OCI-LY3 (cell line): ENCODE measurements around the gene POLK.

Experiments
- H2AFZ ChIP-seq: fragments of 200-600, 300-600 bp; shearing (Covaris generic); 2 replicates; pipeline ENCODE4 v1.6.0; 2014; ENCODE audit warnings: antibody characterized with exemption, low read depth, low read length
- H3K27ac ChIP-seq: fragments of 200-600, 300-600 bp; sonication (generic); 2 replicates; pipeline ENCODE4 v1.5.1; 2014; ENCODE audit warnings: mild to moderate bottlenecking, low read length, moderate library complexity, mixed read lengths
- H3K27me3 ChIP-seq: fragments of 200-600, 300-600 bp; sonication (generic); 2 replicates; pipeline ENCODE4 v1.6.1; 2014; ENCODE audit warnings: low read depth, low read length, mixed read lengths
- H3K36me3 ChIP-seq: fragments of 200-600, 300-600 bp; sonication (generic); replicated peaks from 2 replicates; pipeline ENCODE3; 2014; ENCODE audit warnings: low read depth, low read length, mixed read lengths
- H3K4me1 ChIP-seq: fragments of 300-600, 200-600 bp; sonication (generic); 2 replicates; pipeline ENCODE4 v1.6.1; 2014; ENCODE audit warnings: low read length, mixed read lengths
- H3K4me2 ChIP-seq: fragments of 200-600, 300-600 bp; sonication (generic); 2 replicates; pipeline ENCODE4 v1.6.1; 2014; ENCODE audit warnings: low read length, mixed read lengths
- H3K4me3 ChIP-seq: fragments of 300-600, 200-600 bp; sonication (generic); 2 replicates; pipeline ENCODE4 v1.5.1; 2014; ENCODE audit warnings: antibody characterized with exemption, mild to moderate bottlenecking, low read length, moderate library complexity
- H3K79me2 ChIP-seq: fragments of 300-600, 200-600 bp; shearing (Covaris generic); 2 replicates; pipeline ENCODE4 v1.6.1; 2014; ENCODE audit warnings: mild to moderate bottlenecking, low read length, mixed read lengths
- H3K9ac ChIP-seq: fragments of 300-600, 200-600 bp; shearing (Covaris generic); 2 replicates; pipeline ENCODE4 v1.6.0; 2014; ENCODE audit warnings: mild to moderate bottlenecking, low read length, moderate library complexity
- H3K9me3 ChIP-seq: fragments of 200-600, 300-600 bp; shearing (Covaris generic); 2 replicates; pipeline ENCODE4 v1.6.1; 2014; ENCODE audit warnings: low read length, mixed read lengths; ENCODE audit not compliant: insufficient read depth
- H4K20me1 ChIP-seq: fragments of 200-600, 300-600 bp; sonication (generic); 2 replicates; pipeline ENCODE4 v1.6.1; 2016; ENCODE audit warnings: low read length, mixed read lengths; ENCODE audit not compliant: insufficient read depth
- CTCF ChIP-seq: fragments of 200-600, 300-600 bp; sonication (generic); IDR thresholded peaks from 2 replicates; pipeline ENCODE4 v1.5.1; 2014; ENCODE audit warnings: antibody characterized with exemption, low read length, low read depth
- EZH2phosphoT487 ChIP-seq: fragments of 200-600 bp; shearing (Covaris generic); IDR thresholded peaks from 2 replicates; pipeline ENCODE4 v1.6.1; 2018; ENCODE audit warnings: antibody characterized with exemption, mixed run types, low read depth

Gene POLK

GRCh38 chr5:75521195-75521594, 9.5 kb downstream of the POLK start:
- Histone ChIP-seq H3K36me3 (peaks cover 46% of the 10 kb centered on the region), H3K4me2 (no peak overlapping the region), H3K27me3 (no peaks in the 10 kb centered on the region), H4K20me1 (peaks cover 4% of the 10 kb centered on the region; the same call in 1 of the 2 replicates), H3K27ac (no peak overlapping the region), H3K9ac (no peak overlapping the region), H3K9me3 (peaks cover 25% of the 10 kb centered on the region; the same call in 1 of the 2 replicates), H2AFZ (no peak overlapping the region), H3K79me2 (peaks cover 83% of the 10 kb centered on the region), H3K4me1 (peaks cover 27% of the 10 kb centered on the region), H3K4me3 (no peak overlapping the region)
- TF ChIP-seq EZH2phosphoT487 (no peak), CTCF (no peak)

GRCh38 chr5:75522025-75522424, 10.3 kb downstream of the POLK start:
- peaks cover 4% of the 10 kb centered on the region; the same call in 1 of the 2 replicates for H4K20me1 ChIP-seq
- H3K4me1 ChIP-seq: peaks cover 35% of the 10 kb centered on the region
- H3K4me3 ChIP-seq: no peak overlapping the region
- H3K79me2 ChIP-seq: peaks cover 80% of the 10 kb centered on the region
- peaks cover 25% of the 10 kb centered on the region; the same call in 1 of the 2 replicates for H3K9me3 ChIP-seq
- H3K27me3 ChIP-seq: no peaks in the 10 kb centered on the region
- TF ChIP-seq CTCF (no peak), EZH2phosphoT487 (no peak)
- H3K36me3 ChIP-seq: peaks cover 46% of the 10 kb centered on the region
- H2AFZ ChIP-seq: no peak overlapping the region
- no peak overlapping the region for H3K9ac ChIP-seq
- no peak overlapping the region for H3K4me2 ChIP-seq
- H3K27ac ChIP-seq: no peak overlapping the region

- Histone ChIP-seq H3K79me2 (peaks cover 80% of the 10 kb centered on the region), H3K27me3 (no peaks in the 10 kb centered on the region), H3K4me2 (no peak overlapping the region)
Observed at GRCh38 chr5:75522542-75522941, 10.9 kb downstream of the POLK start.

GRCh38 chr5:75523275-75523674, 11.6 kb downstream of the POLK start:
- no peak for TF ChIP-seq CTCF
- TF ChIP-seq EZH2phosphoT487: no peak
- Histone ChIP-seq H3K4me3 (peak overlapping the region; percentile 51), H3K4me2 (peak overlapping the region; percentile 69), H3K79me2 (peaks cover 73% of the 10 kb centered on the region), H3K4me1 (peaks cover 37% of the 10 kb centered on the region), H4K20me1 (peaks cover 4% of the 10 kb centered on the region; the same call in 1 of the 2 replicates), H3K9me3 (peaks cover 25% of the 10 kb centered on the region; the same call in 1 of the 2 replicates), H3K9ac (no peak overlapping the region), H3K27ac (peak overlapping the region; percentile 90), H3K36me3 (peaks cover 42% of the 10 kb centered on the region), H2AFZ (no peak overlapping the region), H3K27me3 (no peaks in the 10 kb centered on the region)

More at GRCh38 chr5:75522542-75522941, 10.9 kb downstream of the POLK start:
- peaks cover 37% of the 10 kb centered on the region for H3K4me1 ChIP-seq
- H4K20me1 ChIP-seq: peaks cover 4% of the 10 kb centered on the region; the same call in 1 of the 2 replicates
- no peak overlapping the region for H3K27ac ChIP-seq
- peaks cover 45% of the 10 kb centered on the region for H3K36me3 ChIP-seq
- no peak overlapping the region for H3K9ac ChIP-seq
- H3K4me3 ChIP-seq: no peak overlapping the region
- no peak for TF ChIP-seq CTCF
- no peak for TF ChIP-seq EZH2phosphoT487
- H3K9me3 ChIP-seq: peaks cover 25% of the 10 kb centered on the region; the same call in 1 of the 2 replicates
- H2AFZ ChIP-seq: no peak overlapping the region
